ENCODE results near the gene ATP6V0E2. TPM values are rescaled to one million over a fixed set of nuclear protein-coding genes. Genes with fewer than 3 reads are reported as not detected.

ATP6V0E2 gene
- total and polyA plus RNA-seq, 8 donors, result 6.8 to 66.3 (median 16.7) TPM

- WGBS, 2 donors, result 73 to 74% methylated on average over 8 of the region's 8 CpGs
- Histone ChIP-seq H3K9me3 (no peaks in the 10 kb centered on the region), H3K27ac (no peak overlapping the region), H3K4me3 (no peak overlapping the region), H3K4me1 (peaks cover 0 to 7% (median 0%) of the 10 kb centered on the region in 3 donors), H3K36me3 (no peaks in the 10 kb centered on the region), H3K27me3 (no peaks in the 10 kb centered on the region)
- intact Hi-C loops (cut with DNase I), result no loop called here
- DNase-seq (no peak), FAIRE-seq (no peak), ATAC-seq (no peak)
- TF ChIP-seq CTCF (IDR thresholded peaks at IDR 0.05), result no peak
These were observed 39.2 kb upstream of the ATP6V0E2 start for GRCh38 chr7:149834601-149835000.

DNA sequence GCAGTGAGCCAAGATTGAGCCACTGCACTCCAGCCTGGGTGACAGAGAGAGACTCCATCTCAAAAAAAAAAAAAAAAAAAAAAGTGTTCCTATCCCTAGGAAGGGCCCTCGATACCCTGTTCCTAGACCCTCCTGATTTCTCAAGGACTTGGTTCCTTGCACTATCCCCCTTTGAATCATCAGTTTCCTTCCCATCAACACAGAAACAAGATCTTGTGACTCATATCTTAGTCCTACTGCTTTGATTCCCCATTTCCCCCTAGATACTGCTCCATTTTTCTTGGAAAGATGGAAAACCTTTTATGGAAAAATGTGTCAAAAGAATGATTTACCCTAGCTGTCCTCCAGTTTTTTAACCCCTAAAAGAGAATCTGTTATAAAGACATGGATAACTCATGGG lies 37.3 kb upstream of the ATP6V0E2 start:
- ATAC-seq (no peak), DNase-seq (no peak), FAIRE-seq (no peak)
- Histone ChIP-seq H3K9me3 (no peaks in the 10 kb centered on the region), H3K36me3 (no peaks in the 10 kb centered on the region), H3K4me3 (no peak overlapping the region), H3K27me3 (no peaks in the 10 kb centered on the region), H3K4me1 (peaks cover 0 to 8% (median 0%) of the 10 kb centered on the region in 3 donors), H3K27ac (no peak overlapping the region)
- 73 to 94% methylated on average over 1 of the region's 1 CpG for WGBS, 2 donors
- intact Hi-C loops (cut with DNase I), result no loop called here
- TF ChIP-seq CTCF (IDR thresholded peaks at IDR 0.05), result no peak

DNA sequence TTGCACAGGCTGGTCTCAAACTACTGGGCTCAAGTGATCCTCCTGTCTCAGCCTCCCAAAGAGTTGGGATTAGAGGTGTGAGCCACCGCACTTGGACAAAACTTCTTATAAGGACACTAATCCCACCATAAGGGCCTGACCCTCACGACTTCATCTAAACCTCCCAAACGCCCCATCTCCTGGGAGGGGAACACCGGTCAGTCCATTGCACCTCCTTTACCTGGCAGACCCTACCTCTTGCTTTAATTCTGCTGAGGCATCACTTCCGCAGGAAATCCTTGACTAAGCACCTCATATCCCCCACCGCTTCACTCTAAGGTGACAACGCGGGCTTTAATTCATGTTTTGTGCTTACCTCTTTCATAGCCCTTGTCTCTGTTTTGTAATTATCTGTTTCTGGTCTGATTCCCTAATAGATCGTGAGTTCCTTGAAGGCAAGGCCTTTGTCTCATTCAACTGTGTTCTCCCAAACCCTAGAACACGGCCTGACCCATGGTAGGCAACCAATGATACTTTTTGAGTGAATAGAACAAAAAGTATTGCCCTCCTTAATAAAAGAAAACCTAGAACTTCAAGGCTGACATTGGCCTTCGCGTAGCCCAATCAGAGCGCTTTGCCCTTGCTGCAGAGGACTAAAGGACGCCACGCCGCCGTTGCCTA lies 36.1 kb upstream of the ATP6V0E2 start:
- ATAC-seq (no peak), FAIRE-seq (no peak), DNase-seq (no peak)
- WGBS, 2 donors, result 32 to 34% methylated on average over 17 of the region's 17 CpGs
- intact Hi-C loops (cut with DNase I), result no loop called here
- Histone ChIP-seq H3K4me3 (peak overlapping the region in 1 of 4 donors; percentile 90), H3K9me3 (no peaks in the 10 kb centered on the region), H3K27me3 (no peaks in the 10 kb centered on the region), H3K27ac (no peak overlapping the region), H3K36me3 (no peaks in the 10 kb centered on the region), H3K4me1 (peaks cover 0 to 8% (median 0%) of the 10 kb centered on the region in 3 donors)
- no peak for TF ChIP-seq CTCF (IDR thresholded peaks at IDR 0.05)

GRCh38 chr7:149838224-149838991 lies 35.4 kb upstream of the ATP6V0E2 start, which contains the start of gene ZNF862:
Gene ZNF862 (plus strand): TSS chr7:149838375. CDS start chr7:149838612, 237 bp downstream.
- peak; percentile 72 for FAIRE-seq

More at GRCh38 chr7:149838224-149838991, 35.4 kb upstream of the ATP6V0E2 start, which contains the start of gene ZNF862:
- Histone ChIP-seq H3K4me1 (peaks cover 0 to 8% (median 0%) of the 10 kb centered on the region in 3 donors), H3K36me3 (no peaks in the 10 kb centered on the region), H3K27ac (peak within 1 kb of the TSS; percentile 47 to 88 (median 73)), H3K9me3 (no peaks in the 10 kb centered on the region), H3K27me3 (no peaks in the 10 kb centered on the region), H3K4me3 (peak within 1 kb of the TSS; percentile 90 to 99 (median 92))
- no peak for TF ChIP-seq CTCF (IDR thresholded peaks at IDR 0.05)
- WGBS, 2 donors, result 0 to 1% methylated on average over 60 to 86 of the region's 86 CpGs
- DNase-seq, result peak; percentile 96 to 99 (median 97)
- intact Hi-C loops (cut with DNase I), result no loop called here
- ATAC-seq, result peak; percentile 97 to 99 (median 98)
